ENCODE results near the gene ZNRD2. TPM values are rescaled to one million over a fixed set of nuclear protein-coding genes. Genes with fewer than 3 reads are reported as not detected.

Gene ZNRD2
- total and polyA plus RNA-seq, 2 of the 8 experiments (the other 6 are each of a cell fraction or from before 2014, with no cell fraction given), result 53.4 to 125 TPM

DNA sequence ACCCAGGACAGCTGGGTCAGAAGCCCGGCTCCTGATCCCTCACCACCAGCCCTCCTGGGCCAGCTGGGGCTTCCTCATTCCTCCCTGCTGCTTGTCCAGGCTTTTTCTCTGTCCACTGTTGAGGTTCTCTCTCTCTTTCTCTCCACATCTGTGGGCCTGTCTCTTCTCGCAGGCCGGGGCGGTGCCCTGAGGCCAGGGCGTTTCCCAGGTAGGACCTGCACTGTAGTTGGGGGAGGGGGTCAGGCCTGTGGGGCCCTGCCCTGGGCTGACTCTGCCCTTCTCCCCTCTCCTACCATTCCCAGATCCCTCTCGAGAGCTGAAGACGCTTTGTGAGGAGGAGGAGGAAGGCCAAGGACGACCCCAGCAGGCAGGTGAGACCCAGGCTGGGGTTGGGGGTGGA lies 10.5 kb downstream of the ZNRD2 start (continued):
- TF ChIP-seq, protein P1, sequence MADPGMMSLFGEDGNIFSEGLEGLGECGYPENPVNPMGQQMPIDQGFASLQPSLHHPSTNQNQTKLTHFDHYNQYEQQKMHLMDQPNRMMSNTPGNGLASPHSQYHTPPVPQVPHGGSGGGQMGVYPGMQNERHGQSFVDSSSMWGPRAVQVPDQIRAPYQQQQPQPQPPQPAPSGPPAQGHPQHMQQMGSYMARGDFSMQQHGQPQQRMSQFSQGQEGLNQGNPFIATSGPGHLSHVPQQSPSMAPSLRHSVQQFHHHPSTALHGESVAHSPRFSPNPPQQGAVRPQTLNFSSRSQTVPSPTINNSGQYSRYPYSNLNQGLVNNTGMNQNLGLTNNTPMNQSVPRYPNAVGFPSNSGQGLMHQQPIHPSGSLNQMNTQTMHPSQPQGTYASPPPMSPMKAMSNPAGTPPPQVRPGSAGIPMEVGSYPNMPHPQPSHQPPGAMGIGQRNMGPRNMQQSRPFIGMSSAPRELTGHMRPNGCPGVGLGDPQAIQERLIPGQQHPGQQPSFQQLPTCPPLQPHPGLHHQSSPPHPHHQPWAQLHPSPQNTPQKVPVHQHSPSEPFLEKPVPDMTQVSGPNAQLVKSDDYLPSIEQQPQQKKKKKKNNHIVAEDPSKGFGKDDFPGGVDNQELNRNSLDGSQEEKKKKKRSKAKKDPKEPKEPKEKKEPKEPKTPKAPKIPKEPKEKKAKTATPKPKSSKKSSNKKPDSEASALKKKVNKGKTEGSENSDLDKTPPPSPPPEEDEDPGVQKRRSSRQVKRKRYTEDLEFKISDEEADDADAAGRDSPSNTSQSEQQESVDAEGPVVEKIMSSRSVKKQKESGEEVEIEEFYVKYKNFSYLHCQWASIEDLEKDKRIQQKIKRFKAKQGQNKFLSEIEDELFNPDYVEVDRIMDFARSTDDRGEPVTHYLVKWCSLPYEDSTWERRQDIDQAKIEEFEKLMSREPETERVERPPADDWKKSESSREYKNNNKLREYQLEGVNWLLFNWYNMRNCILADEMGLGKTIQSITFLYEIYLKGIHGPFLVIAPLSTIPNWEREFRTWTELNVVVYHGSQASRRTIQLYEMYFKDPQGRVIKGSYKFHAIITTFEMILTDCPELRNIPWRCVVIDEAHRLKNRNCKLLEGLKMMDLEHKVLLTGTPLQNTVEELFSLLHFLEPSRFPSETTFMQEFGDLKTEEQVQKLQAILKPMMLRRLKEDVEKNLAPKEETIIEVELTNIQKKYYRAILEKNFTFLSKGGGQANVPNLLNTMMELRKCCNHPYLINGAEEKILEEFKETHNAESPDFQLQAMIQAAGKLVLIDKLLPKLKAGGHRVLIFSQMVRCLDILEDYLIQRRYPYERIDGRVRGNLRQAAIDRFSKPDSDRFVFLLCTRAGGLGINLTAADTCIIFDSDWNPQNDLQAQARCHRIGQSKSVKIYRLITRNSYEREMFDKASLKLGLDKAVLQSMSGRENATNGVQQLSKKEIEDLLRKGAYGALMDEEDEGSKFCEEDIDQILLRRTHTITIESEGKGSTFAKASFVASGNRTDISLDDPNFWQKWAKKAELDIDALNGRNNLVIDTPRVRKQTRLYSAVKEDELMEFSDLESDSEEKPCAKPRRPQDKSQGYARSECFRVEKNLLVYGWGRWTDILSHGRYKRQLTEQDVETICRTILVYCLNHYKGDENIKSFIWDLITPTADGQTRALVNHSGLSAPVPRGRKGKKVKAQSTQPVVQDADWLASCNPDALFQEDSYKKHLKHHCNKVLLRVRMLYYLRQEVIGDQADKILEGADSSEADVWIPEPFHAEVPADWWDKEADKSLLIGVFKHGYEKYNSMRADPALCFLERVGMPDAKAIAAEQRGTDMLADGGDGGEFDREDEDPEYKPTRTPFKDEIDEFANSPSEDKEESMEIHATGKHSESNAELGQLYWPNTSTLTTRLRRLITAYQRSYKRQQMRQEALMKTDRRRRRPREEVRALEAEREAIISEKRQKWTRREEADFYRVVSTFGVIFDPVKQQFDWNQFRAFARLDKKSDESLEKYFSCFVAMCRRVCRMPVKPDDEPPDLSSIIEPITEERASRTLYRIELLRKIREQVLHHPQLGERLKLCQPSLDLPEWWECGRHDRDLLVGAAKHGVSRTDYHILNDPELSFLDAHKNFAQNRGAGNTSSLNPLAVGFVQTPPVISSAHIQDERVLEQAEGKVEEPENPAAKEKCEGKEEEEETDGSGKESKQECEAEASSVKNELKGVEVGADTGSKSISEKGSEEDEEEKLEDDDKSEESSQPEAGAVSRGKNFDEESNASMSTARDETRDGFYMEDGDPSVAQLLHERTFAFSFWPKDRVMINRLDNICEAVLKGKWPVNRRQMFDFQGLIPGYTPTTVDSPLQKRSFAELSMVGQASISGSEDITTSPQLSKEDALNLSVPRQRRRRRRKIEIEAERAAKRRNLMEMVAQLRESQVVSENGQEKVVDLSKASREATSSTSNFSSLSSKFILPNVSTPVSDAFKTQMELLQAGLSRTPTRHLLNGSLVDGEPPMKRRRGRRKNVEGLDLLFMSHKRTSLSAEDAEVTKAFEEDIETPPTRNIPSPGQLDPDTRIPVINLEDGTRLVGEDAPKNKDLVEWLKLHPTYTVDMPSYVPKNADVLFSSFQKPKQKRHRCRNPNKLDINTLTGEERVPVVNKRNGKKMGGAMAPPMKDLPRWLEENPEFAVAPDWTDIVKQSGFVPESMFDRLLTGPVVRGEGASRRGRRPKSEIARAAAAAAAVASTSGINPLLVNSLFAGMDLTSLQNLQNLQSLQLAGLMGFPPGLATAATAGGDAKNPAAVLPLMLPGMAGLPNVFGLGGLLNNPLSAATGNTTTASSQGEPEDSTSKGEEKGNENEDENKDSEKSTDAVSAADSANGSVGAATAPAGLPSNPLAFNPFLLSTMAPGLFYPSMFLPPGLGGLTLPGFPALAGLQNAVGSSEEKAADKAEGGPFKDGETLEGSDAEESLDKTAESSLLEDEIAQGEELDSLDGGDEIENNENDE (IDR thresholded peaks at IDR 0.05; ENCODE audit: insufficient replicate concordance, low read length), result no peak
- TF ChIP-seq EP300 (IDR thresholded peaks at IDR 0.05; ENCODE audit: borderline replicate concordance in 1 of 2, low read depth in 2 of 2, low read length in 2 of 2) (no peak), SIRT6 (IDR thresholded peaks at IDR 0.05; ENCODE audit: low read length) (no peak), SP2 (IDR thresholded peaks at IDR 0.05; ENCODE audit: low read length) (no peak), YY1 (IDR thresholded peaks at IDR 0.05; ENCODE audit: low read depth, low read length) (no peak)
